ENCODE data around the gene NLGN1.

Gene NLGN1

GRCh38 chr3:174322789-174323188 lies 925.2 kb downstream of the NLGN1 start:
- no peak for FAIRE-seq

GRCh38 chr3:174325171-174325570 lies 927.6 kb downstream of the NLGN1 start:
- no peak for DNase-seq (ENCODE audit: low spot score)
- FAIRE-seq = no peak

More at GRCh38 chr3:174322789-174323188, 925.2 kb downstream of the NLGN1 start:
- DNase-seq (ENCODE audit: low spot score) = no peak

DNA sequence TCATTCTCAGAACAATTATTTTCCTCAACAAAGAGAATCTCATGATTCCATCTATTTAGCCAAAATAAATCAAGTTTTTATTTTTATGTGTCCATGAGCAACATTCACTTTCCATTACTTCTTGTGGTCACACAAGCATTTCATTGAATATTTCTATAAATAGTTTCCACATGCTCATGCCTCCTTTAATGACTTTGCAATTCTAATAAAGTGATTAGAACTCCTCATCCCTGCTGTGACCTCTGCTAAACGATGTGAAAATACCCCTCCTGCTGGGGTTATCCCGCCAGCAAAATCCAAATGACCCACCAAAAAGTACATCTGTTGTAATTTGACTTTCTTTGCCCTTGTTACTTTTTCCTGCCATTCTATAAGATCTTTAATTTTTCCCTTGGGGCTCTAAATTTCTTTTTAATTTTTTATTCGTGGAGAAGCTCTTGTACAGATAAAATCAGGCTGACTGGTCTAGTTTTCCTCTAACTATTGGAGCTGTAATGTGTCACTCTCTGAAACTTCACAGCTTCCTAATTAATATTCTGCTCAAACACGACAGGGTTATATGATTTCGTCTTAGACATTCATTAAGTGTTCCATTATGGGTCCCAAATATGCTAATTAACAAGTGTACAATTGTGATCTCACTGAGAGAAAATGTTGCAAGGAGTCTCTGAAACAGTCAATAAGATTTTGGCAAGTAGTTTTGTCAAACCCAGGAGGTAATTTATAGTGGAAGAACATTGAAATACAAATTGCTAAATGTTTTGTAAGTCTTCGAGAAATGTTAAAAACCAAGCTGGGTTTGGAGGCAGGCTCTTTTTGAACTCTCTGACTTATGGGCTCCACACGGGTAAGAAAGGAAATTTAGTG lies 928.5 kb downstream of the NLGN1 start:
- no peak for FAIRE-seq
- no peak for DNase-seq (ENCODE audit: low spot score)

GRCh38 chr3:174329321-174329720 lies 931.8 kb downstream of the NLGN1 start:
- no peak for DNase-seq (ENCODE audit: low spot score)
- FAIRE-seq = no peak

- DNase-seq (ENCODE audit: low spot score) (peak; percentile 39), FAIRE-seq (no peak)
These were observed 932.8 kb downstream of the NLGN1 start for GRCh38 chr3:174330303-174330702.

- FAIRE-seq (no peak), DNase-seq (ENCODE audit: low spot score) (no peak)
These were observed 933.7 kb downstream of the NLGN1 start for GRCh38 chr3:174331095-174331800.

GRCh38 chr3:174332391-174332790 lies 934.8 kb downstream of the NLGN1 start:
- DNase-seq (ENCODE audit: low spot score) (no peak), FAIRE-seq (no peak)

DNA sequence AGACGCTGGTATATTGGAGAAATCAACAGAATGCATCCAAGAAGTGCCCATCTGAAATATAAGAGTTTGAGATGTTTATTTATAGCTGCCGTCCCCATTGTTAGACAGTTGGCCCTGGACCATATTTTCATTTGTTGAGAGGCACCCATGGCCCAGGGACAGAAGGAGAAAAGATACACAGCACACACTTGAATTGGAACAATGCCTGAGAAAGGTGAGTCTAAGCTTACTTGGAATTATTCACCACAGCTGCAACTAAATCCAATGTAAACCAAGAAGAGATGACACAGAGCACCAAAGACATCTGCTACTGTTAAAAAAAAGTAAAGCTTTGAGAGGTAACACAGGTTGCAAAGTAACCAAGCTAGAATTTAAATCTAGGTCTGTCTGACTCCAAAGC lies 936.1 kb downstream of the NLGN1 start:
- DNase-seq (ENCODE audit: low spot score) (no peak), FAIRE-seq (no peak)

- DNase-seq (ENCODE audit: low spot score) = no peak
- FAIRE-seq = no peak
These were observed 936.6 kb downstream of the NLGN1 start for GRCh38 chr3:174334111-174334510.

DNA sequence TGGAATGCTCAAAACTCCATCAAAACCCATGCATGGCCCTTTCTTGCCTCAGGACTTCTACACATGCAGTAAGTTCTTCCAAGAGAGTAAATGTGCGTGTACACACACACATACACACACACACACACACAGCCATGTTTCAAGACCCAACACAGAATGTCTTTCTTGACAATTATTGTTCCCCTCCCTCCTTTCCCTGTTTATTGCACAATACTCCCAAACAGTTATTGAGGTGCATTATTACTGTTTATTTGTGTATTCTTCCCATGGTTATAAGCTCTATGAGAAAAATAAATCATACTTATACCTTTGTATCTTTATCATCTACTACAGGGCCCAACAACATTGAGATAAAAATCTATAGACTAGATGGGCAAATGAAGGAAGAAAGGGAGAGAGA lies 937.8 kb downstream of the NLGN1 start:
- FAIRE-seq (no peak), DNase-seq (ENCODE audit: low spot score) (no peak)

GRCh38 chr3:174335910-174336309 lies 938.4 kb downstream of the NLGN1 start:
- no peak for DNase-seq (ENCODE audit: low spot score)
- FAIRE-seq = no peak
